ENCODE results near the gene SCUBE3. TPM values are rescaled to one million over a fixed set of nuclear protein-coding genes. Genes with fewer than 3 reads are reported as not detected.

The SCUBE3 gene
- total and polyA plus RNA-seq, 2 of the 4 experiments (the other 2 are of a cell fraction), result 19.9 to 45.5 TPM

- H4K20me1 ChIP-seq (ENCODE audit: insufficient read depth, low read length), result no peaks in the 10 kb centered on the region
- dilution Hi-C loops (cut with HindIII; ENCODE audit: low sequenced_read_pairs, unreplicated experiment), result no loop called here
- H2AFZ ChIP-seq (replicated peaks; ENCODE audit: low read length, poor library complexity), result no peak overlapping the region
- no peaks in the 10 kb centered on the region for H3K79me1 ChIP-seq (ENCODE audit: low read depth in 1 of 2, low read length in 2 of 2)
- H3K23ac ChIP-seq (ENCODE audit: low read depth, low read length), result no peak overlapping the region
- WGBS, 2 experiments (ENCODE audit: extremely low coverage in 2 of 2, insufficient read length in 1 of 2), result 83% methylated on average over 1 of the region's 5 CpGs; no CpG with 5 or more reads in 1 of the 2 experiments
- H2BK5ac ChIP-seq (ENCODE audit: low read depth, low read length, poor library complexity, severe bottlenecking), result no peak overlapping the region
- no peak overlapping the region for H2BK20ac ChIP-seq (ENCODE audit: low read depth, low read length)
- in situ Hi-C loops (cut with MboI; ENCODE audit: low sequenced_read_pairs), result no loop called here
- POLR2A ChIA-PET (ENCODE audit: unreplicated experiment), result no interaction called here
- intact Hi-C loops (cut with micrococcal nuclease), result no loop called here
- no peak overlapping the region for H3K9ac ChIP-seq (ENCODE audit: low read depth, low read length)
- peaks cover 2% of the 10 kb centered on the region; the same call in 1 of the 2 replicates for H3K4me1 ChIP-seq (ENCODE audit: control insufficient read depth, insufficient read depth, low read length)
- 0 out of 2 replicates have a peak overlapping the region, but pooled peaks have one; percentile 4 for H3K14ac ChIP-seq (replicated peaks; ENCODE audit: low read depth, low read length)
- H3K4ac ChIP-seq (ENCODE audit: low read depth, low read length), result no peak overlapping the region
- no peak for TF ChIP-seq USF2 (IDR thresholded peaks at IDR 0.05; ENCODE audit: low read depth, low read length)
- no peak for TF ChIP-seq CEBPB (IDR thresholded peaks at IDR 0.05; ENCODE audit: low read depth, low read length)
- no peak for TF ChIP-seq ELK1 (IDR thresholded peaks at IDR 0.05; ENCODE audit: borderline replicate concordance, low read depth, low read length)
- TF ChIP-seq RFX5 (IDR thresholded peaks at IDR 0.05; ENCODE audit: low read depth, low read length), result no peak
- TF ChIP-seq MAFK (IDR thresholded peaks at IDR 0.05; ENCODE audit: low read depth, low read length), result no peak
- TF ChIP-seq POLR2A (IDR thresholded peaks at IDR 0.05; ENCODE audit: low read depth, low read length), result no peak
- TF ChIP-seq FOS (IDR thresholded peaks at IDR 0.05; ENCODE audit: low read depth, low read length), result no peak
- TF ChIP-seq RAD21 (IDR thresholded peaks at IDR 0.05; ENCODE audit: low read length), result no peak
- no peak for TF ChIP-seq MAZ (IDR thresholded peaks at IDR 0.05; ENCODE audit: borderline replicate concordance, low read depth, low read length)
- no peak for TF ChIP-seq RCOR1 (IDR thresholded peaks at IDR 0.05; ENCODE audit: insufficient replicate concordance, low read length)
- no peak for TF ChIP-seq MXI1 (IDR thresholded peaks at IDR 0.05; ENCODE audit: borderline replicate concordance, low read depth, low read length)
- H4K8ac ChIP-seq (ENCODE audit: low read depth in 2 of 2, low read length in 2 of 2), result no peak overlapping the region
- CTCF ChIA-PET, result interaction anchor here (0.7 kb wide), 1 partner anchor 11 kb away, joined by 3 read pairs; no protein-coding TSS in a partner anchor
- H3K9me3 ChIP-seq (ENCODE audit: control insufficient read depth, insufficient read depth, low read length), result no peaks in the 10 kb centered on the region
- no peaks in the 10 kb centered on the region for H3K36me3 ChIP-seq (ENCODE audit: control insufficient read depth, insufficient read depth, low read length)
- no peak overlapping the region for H4K5ac ChIP-seq (ENCODE audit: low read depth, low read length)
- no peak overlapping the region for H3K27ac ChIP-seq (ENCODE audit: insufficient read depth, low read length)
- H3K27me3 ChIP-seq (ENCODE audit: control insufficient read depth, insufficient read depth, low read length), result no peaks in the 10 kb centered on the region
- H3K56ac ChIP-seq (ENCODE audit: extremely low read depth, insufficient read depth, low read length), result no peak overlapping the region
- H2AK9ac ChIP-seq (replicated peaks; ENCODE audit: low read depth, low read length, poor library complexity), result no peak overlapping the region
- H3K18ac ChIP-seq (ENCODE audit: low read depth, low read length), result no peak overlapping the region
- H4K91ac ChIP-seq (ENCODE audit: insufficient read depth, low read depth, low read length), result no peak overlapping the region
- H3K4me2 ChIP-seq (ENCODE audit: low read depth, low read length), result no peak overlapping the region
- DNase-seq (no peak), ATAC-seq (ENCODE audit: low read depth) (no peak)
- peak overlapping the region; percentile 58; the same call in 1 of the 2 replicates for H2AK5ac ChIP-seq (ENCODE audit: low read depth, low read length)
- no TSS peak for BruUV-seq (replicated peaks)
- H3K9me1 ChIP-seq (ENCODE audit: insufficient read depth, low read length), result no peaks in the 10 kb centered on the region; the same call in 1 of the 2 replicates
- H2BK120ac ChIP-seq (ENCODE audit: low read depth, low read length), result no peak overlapping the region
- H2BK15ac ChIP-seq (ENCODE audit: low read depth, low read length), result no peak overlapping the region
- no peak overlapping the region for H3K4me3 ChIP-seq (ENCODE audit: insufficient read depth, low read depth, low read length)
Observed at GRCh38 chr6:35194390-35194789, 19.4 kb upstream of the SCUBE3 start.

All from IMR-90 (cell line).